Ovary (tissue), 3 donors: ENCODE results near the gene PRKCD.

Experiments used
- POLR2A ChIP-seq: fragments of 450-650 bp; IDR thresholded peaks from one replicate; pipeline ENCODE4 v1.6.1; 2017; ENCODE audit warnings: antibody characterized with exemption, mild to moderate bottlenecking, moderate library complexity
- TF ChIP-seq, protein P1 (sequence below), 3 donors: fragments of 450-650 bp in 2 of 3; fragments of 200-600 bp in 1 of 3; IDR thresholded peaks; one replicate each; pipeline versions ENCODE4 v1.5.1 to v1.8.0; 2016 to 2022; ENCODE audit warnings: antibody characterized with exemption in 3 of 3, mild to moderate bottlenecking in 1 of 3
- donor health status: DM: no; HTN: no; CAD: no.

- TF ChIP-seq, protein P1, sequence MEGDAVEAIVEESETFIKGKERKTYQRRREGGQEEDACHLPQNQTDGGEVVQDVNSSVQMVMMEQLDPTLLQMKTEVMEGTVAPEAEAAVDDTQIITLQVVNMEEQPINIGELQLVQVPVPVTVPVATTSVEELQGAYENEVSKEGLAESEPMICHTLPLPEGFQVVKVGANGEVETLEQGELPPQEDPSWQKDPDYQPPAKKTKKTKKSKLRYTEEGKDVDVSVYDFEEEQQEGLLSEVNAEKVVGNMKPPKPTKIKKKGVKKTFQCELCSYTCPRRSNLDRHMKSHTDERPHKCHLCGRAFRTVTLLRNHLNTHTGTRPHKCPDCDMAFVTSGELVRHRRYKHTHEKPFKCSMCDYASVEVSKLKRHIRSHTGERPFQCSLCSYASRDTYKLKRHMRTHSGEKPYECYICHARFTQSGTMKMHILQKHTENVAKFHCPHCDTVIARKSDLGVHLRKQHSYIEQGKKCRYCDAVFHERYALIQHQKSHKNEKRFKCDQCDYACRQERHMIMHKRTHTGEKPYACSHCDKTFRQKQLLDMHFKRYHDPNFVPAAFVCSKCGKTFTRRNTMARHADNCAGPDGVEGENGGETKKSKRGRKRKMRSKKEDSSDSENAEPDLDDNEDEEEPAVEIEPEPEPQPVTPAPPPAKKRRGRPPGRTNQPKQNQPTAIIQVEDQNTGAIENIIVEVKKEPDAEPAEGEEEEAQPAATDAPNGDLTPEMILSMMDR (IDR thresholded peaks at IDR 0.05) = no peak
- TF ChIP-seq POLR2A = no peak
These were observed 1.6 kb upstream of the PRKCD start for GRCh38 chr3:53159156-53160060.
